ENCODE data around the gene CRCP. TPM values are rescaled to one million over a fixed set of nuclear protein-coding genes. Genes with fewer than 3 reads are reported as not detected.

CRCP gene
- total RNA-seq, 1 experiment from 2014 or later = 25.8 TPM

GRCh38 chr7:66182920-66183319 is 68.3 kb downstream of the CRCP start:
- no peak for DNase-seq

GRCh38 chr7:66183700-66184099 is 69.1 kb downstream of the CRCP start:
- H3K4me3 ChIP-seq (ENCODE audit: insufficient read depth, low read depth, low read length) = no peak overlapping the region
- no peaks in the 10 kb centered on the region for H3K36me3 ChIP-seq (replicated peaks; ENCODE audit: control insufficient read depth, insufficient read depth, low read length)
- no peaks in the 10 kb centered on the region for H3K27me3 ChIP-seq (ENCODE audit: control insufficient read depth, insufficient read depth, low read length)
- DNase-seq = no peak

More at GRCh38 chr7:66182920-66183319, 68.3 kb downstream of the CRCP start:
- no peaks in the 10 kb centered on the region for H3K36me3 ChIP-seq (replicated peaks; ENCODE audit: control insufficient read depth, insufficient read depth, low read length)
- no peak overlapping the region for H3K4me3 ChIP-seq (ENCODE audit: insufficient read depth, low read depth, low read length)
- no peaks in the 10 kb centered on the region for H3K27me3 ChIP-seq (ENCODE audit: control insufficient read depth, insufficient read depth, low read length)

- H3K4me3 ChIP-seq (ENCODE audit: insufficient read depth, low read depth, low read length) = no peak overlapping the region
- no peaks in the 10 kb centered on the region for H3K27me3 ChIP-seq (ENCODE audit: control insufficient read depth, insufficient read depth, low read length)
- DNase-seq = no peak
- H3K36me3 ChIP-seq (replicated peaks; ENCODE audit: control insufficient read depth, insufficient read depth, low read length) = no peaks in the 10 kb centered on the region
Measured at GRCh38 chr7:66185680-66186187, 71.1 kb downstream of the CRCP start.

GRCh38 chr7:66186991-66187390 is 72.3 kb downstream of the CRCP start:
- DNase-seq = no peak
- H3K27me3 ChIP-seq (ENCODE audit: control insufficient read depth, insufficient read depth, low read length) = no peaks in the 10 kb centered on the region
- H3K4me3 ChIP-seq (ENCODE audit: insufficient read depth, low read depth, low read length) = no peak overlapping the region
- H3K36me3 ChIP-seq (replicated peaks; ENCODE audit: control insufficient read depth, insufficient read depth, low read length) = no peaks in the 10 kb centered on the region

GRCh38 chr7:66187905-66188304 is 73.3 kb downstream of the CRCP start:
- Histone ChIP-seq H3K36me3 (replicated peaks; ENCODE audit: control insufficient read depth, insufficient read depth, low read length) (no peaks in the 10 kb centered on the region), H3K4me3 (ENCODE audit: insufficient read depth, low read depth, low read length) (no peak overlapping the region), H3K27me3 (ENCODE audit: control insufficient read depth, insufficient read depth, low read length) (no peaks in the 10 kb centered on the region)
- no peak for DNase-seq

GRCh38 chr7:66188645-66189044 is 74.0 kb downstream of the CRCP start:
- Histone ChIP-seq H3K36me3 (replicated peaks; ENCODE audit: control insufficient read depth, insufficient read depth, low read length) (no peaks in the 10 kb centered on the region), H3K27me3 (ENCODE audit: control insufficient read depth, insufficient read depth, low read length) (no peaks in the 10 kb centered on the region), H3K4me3 (ENCODE audit: insufficient read depth, low read depth, low read length) (no peak overlapping the region)
- DNase-seq = no peak

- Histone ChIP-seq H3K4me3 (ENCODE audit: insufficient read depth, low read depth, low read length) (no peak overlapping the region), H3K27me3 (ENCODE audit: control insufficient read depth, insufficient read depth, low read length) (no peaks in the 10 kb centered on the region), H3K36me3 (replicated peaks; ENCODE audit: control insufficient read depth, insufficient read depth, low read length) (no peaks in the 10 kb centered on the region)
- DNase-seq = no peak
Measured at GRCh38 chr7:66189695-66190503, 75.3 kb downstream of the CRCP start.

- no peak for DNase-seq
- no peak overlapping the region for H3K4me3 ChIP-seq (ENCODE audit: insufficient read depth, low read depth, low read length)
- H3K36me3 ChIP-seq (replicated peaks; ENCODE audit: control insufficient read depth, insufficient read depth, low read length) = no peaks in the 10 kb centered on the region
- H3K27me3 ChIP-seq (ENCODE audit: control insufficient read depth, insufficient read depth, low read length) = no peaks in the 10 kb centered on the region
Measured at GRCh38 chr7:66190504-66190857, 75.8 kb downstream of the CRCP start.

GRCh38 chr7:66193146-66193725 is 78.6 kb downstream of the CRCP start:
- H3K4me3 ChIP-seq (ENCODE audit: insufficient read depth, low read depth, low read length) = no peak overlapping the region
- no peaks in the 10 kb centered on the region for H3K36me3 ChIP-seq (replicated peaks; ENCODE audit: control insufficient read depth, insufficient read depth, low read length)
- H3K27me3 ChIP-seq (ENCODE audit: control insufficient read depth, insufficient read depth, low read length) = no peaks in the 10 kb centered on the region
- no peak for DNase-seq

GRCh38 chr7:66198469-66198868 is 83.8 kb downstream of the CRCP start:
- Histone ChIP-seq H3K36me3 (replicated peaks; ENCODE audit: control insufficient read depth, insufficient read depth, low read length) (no peaks in the 10 kb centered on the region), H3K4me3 (ENCODE audit: insufficient read depth, low read depth, low read length) (no peak overlapping the region), H3K27me3 (ENCODE audit: control insufficient read depth, insufficient read depth, low read length) (no peaks in the 10 kb centered on the region)
- no peak for DNase-seq

- no peak overlapping the region for H3K4me3 ChIP-seq (ENCODE audit: insufficient read depth, low read depth, low read length)
- peak; percentile 39 for DNase-seq
- no peaks in the 10 kb centered on the region for H3K27me3 ChIP-seq (ENCODE audit: control insufficient read depth, insufficient read depth, low read length)
- H3K36me3 ChIP-seq (replicated peaks; ENCODE audit: control insufficient read depth, insufficient read depth, low read length) = no peaks in the 10 kb centered on the region
Measured at GRCh38 chr7:66198956-66199355, 84.3 kb downstream of the CRCP start.

GRCh38 chr7:66202441-66202840 is 87.8 kb downstream of the CRCP start:
- Histone ChIP-seq H3K36me3 (replicated peaks; ENCODE audit: control insufficient read depth, insufficient read depth, low read length) (no peaks in the 10 kb centered on the region), H3K4me3 (ENCODE audit: insufficient read depth, low read depth, low read length) (no peak overlapping the region), H3K27me3 (ENCODE audit: control insufficient read depth, insufficient read depth, low read length) (peaks cover 9% of the 10 kb centered on the region)
- DNase-seq = no peak

Other genes with a start within 250 kb of the CRCP start
- gene VKORC1L1, start 241.8 kb upstream of the CRCP start, total RNA-seq (2014; rRNA removed; shearing (Covaris generic)) = 13.2 and 14.3 TPM in 2 replicates
- 33.1 and 37.5 TPM in 2 replicates for gene GUSB, start 132.6 kb upstream of the CRCP start, total RNA-seq (2014; rRNA removed; shearing (Covaris generic))
- 30.0 and 34.4 TPM in 2 replicates for gene ASL, start 39.0 kb upstream of the CRCP start, total RNA-seq (2014; rRNA removed; shearing (Covaris generic))
- gene TPST1, start 90.5 kb downstream of the CRCP start, total RNA-seq (2014; rRNA removed; shearing (Covaris generic)) = 20.4 and 24.6 TPM in 2 replicates

Measured in H7 (cell line).